ENCODE data around the gene DEPDC7. TPM values are rescaled to one million over a fixed set of nuclear protein-coding genes. Genes with fewer than 3 reads are reported as not detected.

Gene DEPDC7
- total and polyA plus RNA-seq, 9 donors = 12.8 to 17.5 (median 14.7) TPM

DNA sequence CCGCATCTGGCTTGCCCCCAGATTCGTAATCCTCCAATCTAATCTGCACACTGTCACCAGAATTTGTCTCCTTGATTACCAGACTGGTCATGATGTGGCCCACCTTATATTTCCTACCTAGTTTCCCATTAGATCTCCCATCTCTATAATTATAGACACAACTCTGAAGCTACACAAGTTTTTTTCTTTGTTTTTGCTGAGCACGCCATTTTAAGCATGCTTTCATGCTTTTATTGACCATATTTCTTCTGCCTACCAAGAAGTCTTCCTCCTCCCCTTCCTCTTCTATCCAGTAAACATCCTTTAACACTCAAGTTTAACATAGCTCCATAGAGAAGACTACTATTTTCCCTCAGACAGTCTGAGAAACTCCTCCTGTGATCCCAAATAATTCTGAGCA is 24.3 kb upstream of the DEPDC7 start:
- Histone ChIP-seq H3K9me3 (replicated peaks; ENCODE audit: control insufficient read depth, low read depth, low read length) (peaks cover 10% of the 10 kb centered on the region), H3K27me3 (ENCODE audit: control insufficient read depth, insufficient read depth, low read length) (no peaks in the 10 kb centered on the region), H3K4me3 (ENCODE audit: low read length) (no peak overlapping the region), H3K36me3 (ENCODE audit: control insufficient read depth, insufficient read depth, low read length) (no peaks in the 10 kb centered on the region), H3K27ac (ENCODE audit: low read length) (no peak overlapping the region), H3K4me1 (ENCODE audit: control insufficient read depth, insufficient read depth, low read length) (no peaks in the 10 kb centered on the region)
- DNase-seq = no peak
- 80% methylated on average over 3 of the region's 3 CpGs for WGBS (ENCODE audit: insufficient coverage)

DNA sequence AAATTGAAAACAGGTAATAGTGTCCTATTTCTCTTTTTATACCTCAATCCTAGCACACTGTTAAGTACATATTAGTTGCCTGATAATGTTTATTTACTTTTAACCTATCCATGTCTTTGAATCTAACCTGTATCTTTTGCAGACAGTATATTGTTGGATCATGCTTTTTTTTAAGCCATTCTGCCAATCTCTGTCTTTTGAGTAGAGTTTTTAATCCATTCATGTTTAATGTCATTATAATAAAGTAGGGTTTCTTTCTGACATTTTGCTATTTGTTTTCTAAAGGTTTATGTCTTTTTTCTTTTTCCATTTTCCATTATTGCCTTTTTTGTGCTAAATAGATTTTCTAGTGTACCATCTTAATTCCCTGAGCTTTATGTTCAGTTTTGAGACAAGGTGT is 23.8 kb upstream of the DEPDC7 start:
- DNase-seq = no peak
- no peak overlapping the region for H3K4me3 ChIP-seq (ENCODE audit: low read length)
- H3K9me3 ChIP-seq (replicated peaks; ENCODE audit: control insufficient read depth, low read depth, low read length) = peaks cover 10% of the 10 kb centered on the region
- H3K27ac ChIP-seq (ENCODE audit: low read length) = no peak overlapping the region
- H3K36me3 ChIP-seq (ENCODE audit: control insufficient read depth, insufficient read depth, low read length) = no peaks in the 10 kb centered on the region
- no peaks in the 10 kb centered on the region for H3K27me3 ChIP-seq (ENCODE audit: control insufficient read depth, insufficient read depth, low read length)
- no peaks in the 10 kb centered on the region for H3K4me1 ChIP-seq (ENCODE audit: control insufficient read depth, insufficient read depth, low read length)

DNA sequence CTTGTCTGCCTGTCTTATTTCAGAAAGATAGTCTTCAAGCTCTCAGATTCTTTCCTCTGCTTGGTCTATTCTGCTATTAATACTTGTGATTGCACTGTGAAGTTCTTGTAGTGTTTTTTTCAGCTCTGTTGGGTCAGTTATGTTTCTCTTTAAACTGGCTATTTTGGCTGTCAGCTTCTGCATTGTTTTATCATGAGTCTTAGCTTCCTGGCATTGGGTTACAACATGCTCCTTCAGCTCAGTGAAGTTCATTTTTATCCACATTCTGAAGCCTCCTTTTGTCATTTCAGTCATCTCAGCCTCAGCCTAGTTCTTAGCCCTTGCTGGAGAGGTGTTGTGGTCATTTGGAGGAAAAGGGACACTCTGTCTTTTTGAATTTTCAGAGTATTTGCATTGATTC is 15.5 kb upstream of the DEPDC7 start:
- H3K27me3 ChIP-seq (ENCODE audit: control insufficient read depth, insufficient read depth, low read length) = no peaks in the 10 kb centered on the region
- no peak overlapping the region for H3K27ac ChIP-seq (ENCODE audit: low read length)
- H3K4me1 ChIP-seq (ENCODE audit: control insufficient read depth, insufficient read depth, low read length) = peaks cover 3% of the 10 kb centered on the region
- H3K36me3 ChIP-seq (ENCODE audit: control insufficient read depth, insufficient read depth, low read length) = no peaks in the 10 kb centered on the region
- DNase-seq = no peak
- H3K9me3 ChIP-seq (replicated peaks; ENCODE audit: control insufficient read depth, low read depth, low read length) = no peaks in the 10 kb centered on the region
- H3K4me3 ChIP-seq (ENCODE audit: low read length) = no peak overlapping the region

DNA sequence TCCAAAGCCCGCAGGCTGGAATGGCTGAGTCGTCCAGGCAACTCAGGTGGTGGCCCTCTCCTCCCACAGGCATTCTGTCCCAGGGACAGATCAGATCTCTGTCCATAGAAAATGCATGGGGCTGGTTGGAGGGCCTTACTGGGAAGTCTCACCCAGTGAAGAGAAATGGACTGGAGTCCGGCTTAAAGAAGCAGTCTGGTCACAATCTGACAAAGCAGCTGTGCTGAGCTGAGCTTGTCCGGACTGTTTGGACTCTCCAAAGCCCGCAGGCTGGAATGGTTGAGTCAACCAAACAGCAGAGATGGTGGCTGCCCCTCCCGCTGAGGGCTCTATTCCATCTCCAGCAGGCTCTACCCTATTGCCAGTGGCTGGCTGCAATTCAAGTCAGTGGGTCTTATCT is 14.4 kb upstream of the DEPDC7 start:
- no peaks in the 10 kb centered on the region for H3K9me3 ChIP-seq (replicated peaks; ENCODE audit: control insufficient read depth, low read depth, low read length)
- H3K4me1 ChIP-seq (ENCODE audit: control insufficient read depth, insufficient read depth, low read length) = peaks cover 3% of the 10 kb centered on the region
- H3K27me3 ChIP-seq (ENCODE audit: control insufficient read depth, insufficient read depth, low read length) = no peaks in the 10 kb centered on the region
- no peaks in the 10 kb centered on the region for H3K36me3 ChIP-seq (ENCODE audit: control insufficient read depth, insufficient read depth, low read length)
- no peak for DNase-seq
- no peak overlapping the region for H3K27ac ChIP-seq (ENCODE audit: low read length)
- WGBS (ENCODE audit: insufficient coverage) = 75% methylated on average over 5 of the region's 6 CpGs
- no peak overlapping the region for H3K4me3 ChIP-seq (ENCODE audit: low read length)

DNA sequence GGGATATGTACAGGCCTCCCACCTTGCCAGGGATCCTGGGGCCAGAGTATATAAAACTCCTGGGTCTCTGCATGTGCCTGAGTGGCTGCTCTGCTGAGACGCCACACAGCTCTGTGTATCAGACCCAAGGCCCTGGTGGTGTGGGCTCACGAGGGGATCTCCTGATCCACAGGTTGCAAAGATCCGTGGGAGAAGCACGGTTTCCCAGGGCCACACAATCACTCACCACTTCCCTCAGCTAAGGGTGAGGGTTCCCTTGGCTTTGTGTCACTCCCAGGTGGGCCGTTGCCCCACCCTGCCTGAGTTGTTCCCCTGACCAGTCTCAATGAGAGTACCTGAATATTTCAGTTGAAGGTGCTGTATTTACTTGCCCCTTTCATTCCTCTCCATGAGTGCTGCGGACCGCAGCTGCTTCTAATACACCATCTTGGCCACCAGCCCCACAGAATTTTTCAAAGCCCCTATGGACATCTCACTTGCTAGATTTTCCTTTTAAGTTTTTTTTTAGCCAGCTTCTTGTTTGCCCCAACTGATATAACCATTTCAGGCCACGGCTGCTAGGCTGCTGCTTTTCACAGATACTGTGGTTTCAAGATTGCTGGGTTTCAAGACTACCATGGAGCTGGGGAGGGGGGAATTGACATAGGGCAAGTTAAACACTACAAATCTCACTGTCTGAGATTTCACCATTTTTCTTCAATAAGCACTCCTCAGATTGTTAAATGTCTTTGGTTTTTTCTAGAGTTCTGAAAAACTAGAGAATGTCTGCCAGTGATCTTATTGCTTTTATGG is 13.7 kb upstream of the DEPDC7 start:
- Histone ChIP-seq H3K27ac (ENCODE audit: low read length) (no peak overlapping the region), H3K27me3 (ENCODE audit: control insufficient read depth, insufficient read depth, low read length) (no peaks in the 10 kb centered on the region), H3K36me3 (ENCODE audit: control insufficient read depth, insufficient read depth, low read length) (no peaks in the 10 kb centered on the region), H3K9me3 (replicated peaks; ENCODE audit: control insufficient read depth, low read depth, low read length) (no peaks in the 10 kb centered on the region), H3K4me1 (ENCODE audit: control insufficient read depth, insufficient read depth, low read length) (peaks cover 3% of the 10 kb centered on the region), H3K4me3 (ENCODE audit: low read length) (no peak overlapping the region)
- 61% methylated on average over 4 of the region's 8 CpGs for WGBS (ENCODE audit: insufficient coverage)
- peak; percentile 18 for DNase-seq

DNA sequence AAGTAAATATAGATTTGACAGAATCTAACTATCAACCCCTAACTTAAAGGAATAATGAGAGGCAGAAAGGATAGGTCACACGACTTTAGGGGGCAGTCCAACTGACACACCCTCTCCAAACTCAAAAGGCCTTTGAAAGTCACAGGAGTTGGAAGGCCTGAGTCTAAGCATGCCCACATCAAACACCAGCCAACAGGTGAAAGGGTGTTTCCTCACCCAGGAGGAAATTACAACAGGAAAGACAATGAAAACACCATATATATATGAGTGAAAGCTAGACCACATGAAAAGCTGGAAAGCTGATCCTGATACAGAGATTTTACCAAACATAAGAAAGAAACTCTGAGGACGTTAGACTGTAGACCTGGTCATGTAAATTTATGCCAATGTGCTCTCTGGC is 10.5 kb upstream of the DEPDC7 start:
- Histone ChIP-seq H3K27ac (ENCODE audit: low read length) (no peak overlapping the region), H3K4me1 (ENCODE audit: control insufficient read depth, insufficient read depth, low read length) (peaks cover 3% of the 10 kb centered on the region), H3K36me3 (ENCODE audit: control insufficient read depth, insufficient read depth, low read length) (no peaks in the 10 kb centered on the region), H3K9me3 (replicated peaks; ENCODE audit: control insufficient read depth, low read depth, low read length) (no peaks in the 10 kb centered on the region), H3K27me3 (ENCODE audit: control insufficient read depth, insufficient read depth, low read length) (no peaks in the 10 kb centered on the region), H3K4me3 (ENCODE audit: low read length) (no peak overlapping the region)
- DNase-seq = no peak
- WGBS (ENCODE audit: insufficient coverage) = no CpG with 5 or more reads among the region's 2 CpGs

DNA sequence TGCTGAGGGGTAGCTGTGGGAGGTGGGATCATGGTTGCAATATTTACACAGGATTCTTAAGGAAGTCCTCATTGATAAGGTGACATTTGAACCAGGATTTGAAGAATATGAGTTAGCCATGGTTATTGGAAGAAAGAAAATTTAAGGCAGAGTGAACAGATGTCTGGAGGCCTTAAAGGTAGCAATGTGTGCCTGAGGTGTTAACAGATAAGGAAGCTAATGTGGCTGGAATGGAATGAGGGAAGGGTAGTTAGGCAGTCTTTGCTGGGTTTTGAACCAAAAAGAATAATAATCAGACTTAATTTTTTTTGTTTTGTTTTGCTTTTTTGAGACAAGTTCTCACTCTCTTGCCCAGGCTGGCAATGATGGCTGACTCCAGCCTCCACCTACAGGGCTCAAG is 9.7 kb upstream of the DEPDC7 start:
- DNase-seq = no peak
- H3K36me3 ChIP-seq (ENCODE audit: control insufficient read depth, insufficient read depth, low read length) = no peaks in the 10 kb centered on the region
- no peak overlapping the region for H3K4me3 ChIP-seq (ENCODE audit: low read length)
- peaks cover 3% of the 10 kb centered on the region for H3K4me1 ChIP-seq (ENCODE audit: control insufficient read depth, insufficient read depth, low read length)
- no peak overlapping the region for H3K27ac ChIP-seq (ENCODE audit: low read length)
- H3K27me3 ChIP-seq (ENCODE audit: control insufficient read depth, insufficient read depth, low read length) = no peaks in the 10 kb centered on the region
- H3K9me3 ChIP-seq (replicated peaks; ENCODE audit: control insufficient read depth, low read depth, low read length) = no peaks in the 10 kb centered on the region

DNA sequence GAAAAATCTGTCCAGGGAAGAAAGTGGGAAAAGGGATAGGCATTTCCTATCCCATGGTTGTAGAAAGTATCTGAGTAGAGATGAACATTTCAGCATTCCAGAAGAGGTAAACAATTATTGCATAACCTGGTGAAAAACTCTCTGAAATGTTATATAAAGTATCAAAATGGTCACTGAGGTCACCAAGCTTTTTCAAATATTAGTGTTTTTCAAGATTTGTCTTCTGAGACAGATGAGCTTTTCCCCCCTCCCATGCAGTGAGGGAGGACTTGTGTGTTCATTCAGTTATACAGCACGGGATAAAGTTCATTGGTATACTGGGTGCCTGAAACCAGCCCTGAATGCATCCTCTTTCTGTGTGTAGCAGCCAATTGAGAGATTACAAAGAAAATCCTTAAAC is 1.9 kb upstream of the DEPDC7 start:
- no peak for DNase-seq
- peaks cover 5% of the 10 kb centered on the region for H3K27me3 ChIP-seq (ENCODE audit: control insufficient read depth, insufficient read depth, low read length)
- no peak overlapping the region for H3K4me3 ChIP-seq (ENCODE audit: low read length)
- H3K36me3 ChIP-seq (ENCODE audit: control insufficient read depth, insufficient read depth, low read length) = no peaks in the 10 kb centered on the region
- 20% methylated on average over 1 of the region's 1 CpG for WGBS (ENCODE audit: insufficient coverage)
- H3K9me3 ChIP-seq (replicated peaks; ENCODE audit: control insufficient read depth, low read depth, low read length) = no peaks in the 10 kb centered on the region
- peaks cover 6% of the 10 kb centered on the region for H3K4me1 ChIP-seq (ENCODE audit: control insufficient read depth, insufficient read depth, low read length)
- no peak overlapping the region for H3K27ac ChIP-seq (ENCODE audit: low read length)

DNA sequence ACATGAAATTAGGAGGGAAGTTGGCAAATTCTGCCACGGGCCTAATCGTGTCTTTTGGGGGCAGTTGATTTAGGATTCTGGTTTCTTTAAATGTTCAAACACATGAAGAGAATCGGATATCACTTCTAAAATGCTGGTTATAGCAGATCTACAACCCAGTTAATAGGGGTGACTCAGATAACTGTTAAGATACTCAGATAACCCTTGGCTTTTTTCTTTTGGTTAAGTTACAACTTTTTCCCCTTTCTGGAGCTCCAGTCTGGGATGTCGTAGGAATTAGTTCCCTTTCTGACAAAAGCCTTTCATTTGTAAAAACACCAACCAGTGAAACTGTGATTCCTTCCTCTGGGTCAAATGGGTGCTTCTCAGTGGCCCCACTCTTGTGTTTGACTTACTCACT is 976 bp downstream of the DEPDC7 start:
- Histone ChIP-seq H3K27me3 (ENCODE audit: control insufficient read depth, insufficient read depth, low read length) (peaks cover 5% of the 10 kb centered on the region), H3K36me3 (ENCODE audit: control insufficient read depth, insufficient read depth, low read length) (no peaks in the 10 kb centered on the region), H3K4me3 (ENCODE audit: low read length) (peak overlapping the region; percentile 59), H3K4me1 (ENCODE audit: control insufficient read depth, insufficient read depth, low read length) (peaks cover 11% of the 10 kb centered on the region), H3K27ac (ENCODE audit: low read length) (peak overlapping the region; percentile 86), H3K9me3 (replicated peaks; ENCODE audit: control insufficient read depth, low read depth, low read length) (no peaks in the 10 kb centered on the region)
- 50% methylated on average over 1 of the region's 4 CpGs for WGBS (ENCODE audit: insufficient coverage)
- DNase-seq = no peak

DNA sequence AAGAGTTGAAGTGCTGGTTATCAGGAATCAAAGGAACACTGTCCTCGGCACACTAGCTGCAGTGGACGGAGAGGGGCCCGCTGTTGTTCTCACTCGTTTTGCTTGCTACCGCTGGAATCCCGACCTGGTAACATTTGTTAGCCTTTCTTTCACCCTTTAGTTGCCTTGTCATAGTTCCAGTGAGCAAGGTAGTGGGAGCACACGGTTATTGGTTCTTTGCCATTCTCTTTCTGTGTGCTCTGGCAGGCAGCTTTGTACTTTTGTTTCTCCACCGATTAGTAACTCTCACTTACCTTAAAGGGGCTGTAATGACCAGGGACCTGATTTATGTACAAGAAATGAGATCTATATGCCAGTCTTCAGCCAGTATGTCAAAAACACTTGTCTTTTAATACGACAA is 1.8 kb downstream of the DEPDC7 start:
- Histone ChIP-seq H3K4me1 (ENCODE audit: control insufficient read depth, insufficient read depth, low read length) (peaks cover 11% of the 10 kb centered on the region), H3K27me3 (ENCODE audit: control insufficient read depth, insufficient read depth, low read length) (peaks cover 5% of the 10 kb centered on the region), H3K9me3 (replicated peaks; ENCODE audit: control insufficient read depth, low read depth, low read length) (no peaks in the 10 kb centered on the region), H3K27ac (ENCODE audit: low read length) (peak overlapping the region; percentile 16), H3K4me3 (ENCODE audit: low read length) (peak overlapping the region; percentile 59), H3K36me3 (ENCODE audit: control insufficient read depth, insufficient read depth, low read length) (no peaks in the 10 kb centered on the region)
- WGBS (ENCODE audit: insufficient coverage) = 79% methylated on average over 3 of the region's 9 CpGs
- no peak for DNase-seq

DNA sequence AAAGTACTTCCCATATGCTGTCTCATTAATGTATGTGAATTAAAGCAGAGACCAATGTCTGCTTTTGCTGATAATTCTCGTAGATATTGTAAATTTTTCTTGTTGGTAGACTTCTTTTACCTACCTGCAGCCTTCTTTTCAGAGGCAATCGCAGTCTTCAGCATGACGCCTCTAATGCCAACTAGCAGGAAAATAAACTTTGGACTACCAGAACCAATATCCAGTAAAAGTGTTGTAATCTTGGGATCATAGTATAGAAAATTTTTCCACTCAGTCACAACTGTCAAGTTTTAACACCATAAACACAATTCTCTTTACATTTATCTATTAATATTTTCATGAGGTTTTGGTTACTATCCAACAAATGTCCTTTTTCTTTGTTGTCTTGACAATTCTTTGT is 2.3 kb downstream of the DEPDC7 start:
- WGBS (ENCODE audit: insufficient coverage) = no CpG with 5 or more reads among the region's 3 CpGs
- H3K4me1 ChIP-seq (ENCODE audit: control insufficient read depth, insufficient read depth, low read length) = peaks cover 11% of the 10 kb centered on the region
- no peak overlapping the region for H3K27ac ChIP-seq (ENCODE audit: low read length)
- H3K27me3 ChIP-seq (ENCODE audit: control insufficient read depth, insufficient read depth, low read length) = peaks cover 5% of the 10 kb centered on the region
- no peaks in the 10 kb centered on the region for H3K36me3 ChIP-seq (ENCODE audit: control insufficient read depth, insufficient read depth, low read length)
- H3K9me3 ChIP-seq (replicated peaks; ENCODE audit: control insufficient read depth, low read depth, low read length) = no peaks in the 10 kb centered on the region
- no peak overlapping the region for H3K4me3 ChIP-seq (ENCODE audit: low read length)
- no peak for DNase-seq
